PC-3 (cell line): ENCODE measurements around the gene GPC5. TPM values are rescaled to one million over a fixed set of nuclear protein-coding genes. Genes with fewer than 3 reads are reported as not detected.
A peak's percentile ranks its signal among the peaks of the same experiment; 100 is the strongest.

Experiments
- ATAC-seq: fragments of 200-7000 bp; cut with Tn5 transposase; 2 replicates; pipeline ENCODE4 v1.9.1; 2020; ENCODE audit warnings: mild to moderate bottlenecking, moderate library complexity
- BruUV-seq: library from RNA; stranded (reverse); fragments of 400-500 nt; replicated peaks from 2 replicates; lab custom pipeline; 2021; lab: Mats Ljungman, UMichigan
- CTCF ChIA-PET: fragments of 300-600 bp; sonication (Branson Sonifier 250); formaldehyde crosslinking; loops from one replicate; lab custom pipeline; 2022; ENCODE audit warnings: antibody characterized with exemption; lab: Charles Lee
- POLR2A ChIA-PET: fragments of 300-600 bp; sonication (Branson Sonifier 250); formaldehyde crosslinking; loops from one replicate; lab custom pipeline; 2022; ENCODE audit warnings: antibody characterized with exemption; ENCODE audit not compliant: unreplicated experiment; lab: Charles Lee
- DNase-seq: peaks from one replicate; pipeline ENCODE4 v3.0.0-alpha.2; 2015
- H2AFZ ChIP-seq: fragments of 300-600 bp; sonication (generic); 2 replicates; pipeline ENCODE4 v1.6.0; 2016; ENCODE audit warnings: antibody characterized with exemption, low read length
- H3F3A ChIP-seq: fragments of 300-600 bp; sonication (generic); one replicate; pipeline ENCODE4 v1.6.0; 2017; ENCODE audit warnings: antibody characterized with exemption, low read length, control low read depth, mild to moderate bottlenecking; ENCODE audit not compliant: unreplicated experiment
- H3K27ac ChIP-seq: fragments of 300-600 bp; sonication (generic); 2 replicates; pipeline ENCODE4 v1.5.1; 2016; ENCODE audit warnings: mild to moderate bottlenecking, low read length
- H3K27me3 ChIP-seq: fragments of 300-600 bp; sonication (generic); 2 replicates; pipeline ENCODE4 v1.6.1; 2016; ENCODE audit warnings: low read length, mixed read lengths
- H3K36me3 ChIP-seq: fragments of 300-600 bp; sonication (generic); 2 replicates; pipeline ENCODE4 v1.6.1; 2016; ENCODE audit warnings: low read depth, mixed run types, low read length, mixed read lengths
- H3K4me1 ChIP-seq: fragments of 300-600 bp; sonication (generic); 2 replicates; pipeline ENCODE4 v1.5.1; 2016; ENCODE audit warnings: low read length; ENCODE audit not compliant: insufficient read depth
- H3K4me2 ChIP-seq: fragments of 300-600 bp; sonication (generic); 2 replicates; pipeline ENCODE4 v1.6.0; 2016; ENCODE audit warnings: low read length
- H3K4me3 ChIP-seq: fragments of 300-600 bp; sonication (generic); 2 replicates; pipeline ENCODE4 v1.5.1; 2016; ENCODE audit warnings: mild to moderate bottlenecking, low read length, mixed read lengths
- H3K79me2 ChIP-seq: fragments of 300-600 bp; sonication (generic); 2 replicates; pipeline ENCODE4 v1.6.1; 2017; ENCODE audit warnings: low read length, mixed read lengths
- H3K9ac ChIP-seq: fragments of 300-600 bp; sonication (generic); 2 replicates; pipeline ENCODE4 v1.6.0; 2016; ENCODE audit warnings: mild to moderate bottlenecking, low read length
- H3K9me2 ChIP-seq: fragments of 300-600 bp; sonication (generic); replicated peaks from 2 replicates; pipeline ENCODE4 v1.6.1; 2016; ENCODE audit warnings: mixed run types, low read length, mixed read lengths
- H3K9me3 ChIP-seq: fragments of 300-600 bp; sonication (generic); 2 replicates; pipeline ENCODE4 v1.6.1; 2016; ENCODE audit warnings: low read length, mixed read lengths
- H4K20me1 ChIP-seq: fragments of 300-600 bp; sonication (generic); 2 replicates; pipeline ENCODE4 v1.6.1; 2016; ENCODE audit warnings: low read length, mixed read lengths
- EZH2 ChIP-seq: fragments of 300-600 bp; sonication (generic); IDR thresholded peaks from one replicate; pipeline ENCODE4 v1.6.1; 2017; ENCODE audit warnings: antibody characterized with exemption, mild to moderate bottlenecking, low read length; ENCODE audit not compliant: unreplicated experiment
- EZH2phosphoT487 ChIP-seq: fragments of 300-600 bp; sonication (generic); IDR thresholded peaks from 2 replicates; pipeline ENCODE4 v1.6.1; 2018; ENCODE audit warnings: mild to moderate bottlenecking, antibody characterized with exemption, low read length, borderline replicate concordance
- intact Hi-C: fragments of 100-400 bp; cut with micrococcal nuclease; formaldehyde crosslinking; loops from 2 replicates; pipeline ENCODE4 v1.9.0; 2023
- total RNA-seq: library from RNA; depleted of rRNA; stranded (reverse); fragments of >200 nt; gene quantifications from 2 replicates; pipeline ENCODE4 v1.2.3, GENCODE V29; 2014
- TF ChIP-seq, protein P1 (sequence below): fragments of 300-600 bp; sonication (generic); conservative IDR thresholded peaks from 2 replicates; pipeline ENCODE4 v1.5.1; 2017; ENCODE audit warnings: antibody characterized with exemption, low read depth, mild to moderate bottlenecking, low read length

Gene GPC5
- total RNA-seq, 1 experiment from 2014 or later: not detected

DNA sequence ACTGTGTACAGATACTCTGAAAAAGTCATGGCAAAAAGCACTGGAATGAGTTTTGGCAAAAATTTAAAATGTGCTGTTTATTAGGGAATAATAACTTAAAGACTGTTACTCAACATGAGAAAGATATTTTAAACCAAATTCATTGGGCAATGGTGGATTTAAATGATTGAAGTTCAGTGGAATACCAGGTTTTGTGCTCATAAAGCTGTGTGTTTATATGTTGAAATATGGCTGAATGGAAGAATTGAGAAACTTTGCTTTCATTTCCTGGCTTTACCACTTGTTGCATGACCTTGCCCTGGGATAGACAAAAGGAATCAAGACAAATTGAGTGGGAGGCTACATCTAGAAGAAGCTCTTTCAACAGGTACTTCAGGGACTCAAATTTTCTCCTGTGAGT is 246.4 kb downstream of the GPC5 start:
- H3F3A ChIP-seq: no peaks in the 10 kb centered on the region
- intact Hi-C loops: no loop called here
- H4K20me1 ChIP-seq: no peaks in the 10 kb centered on the region
- no peak overlapping the region for H3K27ac ChIP-seq
- no TSS peak for BruUV-seq
- ChIA-PET CTCF (no interaction called here), POLR2A (no interaction called here)
- no peaks in the 10 kb centered on the region for H3K27me3 ChIP-seq
- H3K9me2 ChIP-seq: no peaks in the 10 kb centered on the region
- ATAC-seq: no peak
- no peaks in the 10 kb centered on the region for H3K9me3 ChIP-seq
- H2AFZ ChIP-seq: no peak overlapping the region
- no peak for DNase-seq
- H3K79me2 ChIP-seq: no peaks in the 10 kb centered on the region
- no peak overlapping the region for H3K4me3 ChIP-seq
- H3K9ac ChIP-seq: no peak overlapping the region
- H3K36me3 ChIP-seq: no peaks in the 10 kb centered on the region
- H3K4me1 ChIP-seq: no peaks in the 10 kb centered on the region
- no peak for TF ChIP-seq EZH2
- no peak for TF ChIP-seq EZH2phosphoT487
- TF ChIP-seq, protein P1, sequence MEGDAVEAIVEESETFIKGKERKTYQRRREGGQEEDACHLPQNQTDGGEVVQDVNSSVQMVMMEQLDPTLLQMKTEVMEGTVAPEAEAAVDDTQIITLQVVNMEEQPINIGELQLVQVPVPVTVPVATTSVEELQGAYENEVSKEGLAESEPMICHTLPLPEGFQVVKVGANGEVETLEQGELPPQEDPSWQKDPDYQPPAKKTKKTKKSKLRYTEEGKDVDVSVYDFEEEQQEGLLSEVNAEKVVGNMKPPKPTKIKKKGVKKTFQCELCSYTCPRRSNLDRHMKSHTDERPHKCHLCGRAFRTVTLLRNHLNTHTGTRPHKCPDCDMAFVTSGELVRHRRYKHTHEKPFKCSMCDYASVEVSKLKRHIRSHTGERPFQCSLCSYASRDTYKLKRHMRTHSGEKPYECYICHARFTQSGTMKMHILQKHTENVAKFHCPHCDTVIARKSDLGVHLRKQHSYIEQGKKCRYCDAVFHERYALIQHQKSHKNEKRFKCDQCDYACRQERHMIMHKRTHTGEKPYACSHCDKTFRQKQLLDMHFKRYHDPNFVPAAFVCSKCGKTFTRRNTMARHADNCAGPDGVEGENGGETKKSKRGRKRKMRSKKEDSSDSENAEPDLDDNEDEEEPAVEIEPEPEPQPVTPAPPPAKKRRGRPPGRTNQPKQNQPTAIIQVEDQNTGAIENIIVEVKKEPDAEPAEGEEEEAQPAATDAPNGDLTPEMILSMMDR: no peak
- no peak overlapping the region for H3K4me2 ChIP-seq

DNA sequence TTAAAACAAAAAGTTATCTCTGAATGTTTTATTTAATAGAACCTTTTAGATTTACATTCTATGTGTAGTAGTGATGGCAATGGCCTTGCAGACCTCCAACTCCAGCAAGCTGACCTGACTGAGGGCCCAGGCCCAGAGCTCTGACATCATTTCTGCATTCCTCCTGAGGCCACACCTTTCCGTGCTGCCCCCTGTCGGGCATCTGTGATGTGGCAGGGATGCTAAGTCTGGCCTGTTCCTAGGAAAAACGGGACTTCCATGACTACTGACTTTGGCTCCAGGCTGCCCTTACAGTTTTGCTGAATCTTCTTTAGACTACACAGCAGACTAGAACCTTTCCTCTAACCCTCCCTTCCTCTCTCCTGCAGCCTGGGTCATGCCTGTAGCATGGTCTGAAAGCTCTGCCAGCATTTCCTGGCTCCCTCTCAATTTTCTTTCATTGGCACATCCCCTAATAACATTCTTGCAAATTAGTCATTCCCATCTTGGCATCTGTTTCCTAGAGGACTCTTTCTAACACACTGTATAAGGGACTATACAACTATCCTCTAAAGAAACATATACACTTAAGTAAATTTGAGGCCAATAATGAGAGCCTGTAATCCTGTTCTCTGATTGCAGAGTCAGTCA is 249.1 kb downstream of the GPC5 start:
- CTCF ChIA-PET: no interaction called here
- Histone ChIP-seq H4K20me1 (no peaks in the 10 kb centered on the region), H3F3A (no peaks in the 10 kb centered on the region), H3K9ac (no peak overlapping the region), H3K27ac (no peak overlapping the region), H3K36me3 (no peaks in the 10 kb centered on the region), H3K4me2 (no peak overlapping the region), H3K27me3 (no peaks in the 10 kb centered on the region), H2AFZ (no peak overlapping the region), H3K4me3 (no peak overlapping the region), H3K9me3 (no peaks in the 10 kb centered on the region), H3K4me1 (no peaks in the 10 kb centered on the region), H3K79me2 (no peaks in the 10 kb centered on the region), H3K9me2 (no peaks in the 10 kb centered on the region)
- BruUV-seq: no TSS peak
- POLR2A ChIA-PET: no interaction called here
- intact Hi-C loops: no loop called here
- TF ChIP-seq EZH2: no peak
- TF ChIP-seq, protein P1: peak; percentile 50
- DNase-seq (peak; percentile 14), ATAC-seq (peak; percentile 46)

DNA sequence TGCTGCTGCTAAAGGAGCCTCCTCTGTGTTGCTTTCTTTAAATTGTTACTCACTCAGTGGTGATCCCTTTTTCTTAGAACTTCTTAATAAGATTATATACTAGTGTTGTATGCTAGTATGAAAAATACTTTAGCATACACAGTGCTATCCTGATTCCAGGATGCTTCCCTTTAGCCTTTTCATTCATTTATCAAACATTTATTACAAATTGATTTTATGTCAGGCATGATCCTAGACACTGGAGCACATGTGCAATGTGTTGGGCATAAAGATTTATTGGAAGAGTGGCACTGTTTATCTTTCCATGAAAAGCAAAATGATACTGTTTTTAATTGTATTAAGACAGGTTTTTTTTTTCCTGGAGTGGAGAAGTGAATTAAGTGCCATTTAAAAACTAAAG is 249.6 kb downstream of the GPC5 start:
- intact Hi-C loops: no loop called here
- POLR2A ChIA-PET: no interaction called here
- no peaks in the 10 kb centered on the region for H3K79me2 ChIP-seq
- ATAC-seq (no peak), DNase-seq (no peak)
- no peak overlapping the region for H3K27ac ChIP-seq
- no peaks in the 10 kb centered on the region for H3K4me1 ChIP-seq
- H3K4me3 ChIP-seq: no peak overlapping the region
- no peaks in the 10 kb centered on the region for H3K9me3 ChIP-seq
- no peak overlapping the region for H3K4me2 ChIP-seq
- BruUV-seq: no TSS peak
- TF ChIP-seq EZH2phosphoT487: no peak
- TF ChIP-seq EZH2: no peak
- TF ChIP-seq, protein P1: no peak
- CTCF ChIA-PET: no interaction called here
- no peaks in the 10 kb centered on the region for H3K36me3 ChIP-seq
- no peaks in the 10 kb centered on the region for H3F3A ChIP-seq
- no peaks in the 10 kb centered on the region for H3K27me3 ChIP-seq
- no peaks in the 10 kb centered on the region for H3K9me2 ChIP-seq
- H4K20me1 ChIP-seq: no peaks in the 10 kb centered on the region
- no peak overlapping the region for H2AFZ ChIP-seq
- H3K9ac ChIP-seq: no peak overlapping the region
